Measurements from ENCODE around the gene RNF114.
"Not testable (repeated sequence)": the region's sequence is repeated elsewhere in the genome, so short reads cannot be mapped to it uniquely, and the experiment has no call there.

The RNF114 gene

DNA sequence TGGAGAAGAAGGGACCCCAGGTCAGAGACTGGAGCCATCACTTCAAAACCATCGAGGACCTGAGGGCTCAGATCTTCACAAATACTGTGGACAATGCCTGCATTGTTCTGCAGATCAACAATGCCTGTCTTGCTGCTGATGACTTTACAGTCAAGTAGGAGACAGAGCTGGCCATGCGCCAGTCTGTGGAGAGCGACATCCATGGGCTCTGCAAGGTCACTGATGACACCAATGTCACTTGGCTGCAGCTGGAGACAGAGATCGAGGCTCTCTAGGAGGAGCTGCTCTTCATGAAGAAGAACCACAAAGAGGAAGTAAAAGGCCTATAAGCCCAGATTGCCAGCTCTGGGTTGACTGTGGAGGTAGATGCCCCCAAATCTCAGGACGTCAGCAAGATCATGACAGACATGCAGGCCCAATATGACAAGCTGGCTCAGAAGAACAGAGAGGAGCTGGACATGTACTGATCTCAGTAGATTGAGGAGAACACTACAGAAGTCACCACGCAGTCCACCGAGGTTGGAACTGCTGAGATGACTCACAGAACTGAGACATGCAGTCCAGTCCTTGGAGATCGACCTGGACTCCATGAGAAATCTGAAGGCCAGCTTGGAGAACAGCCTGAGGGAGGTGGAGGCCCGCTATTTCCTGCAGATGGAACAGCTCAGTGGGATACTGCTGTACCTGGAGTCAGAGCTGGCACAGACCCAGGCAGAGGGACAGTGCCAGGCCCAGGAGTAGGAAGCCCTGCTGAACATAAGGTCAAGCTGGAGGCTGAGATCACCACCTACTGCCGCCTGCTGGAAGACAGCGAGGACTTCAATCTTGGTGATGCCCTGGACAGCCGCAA, 21.1 kb downstream of the RNF114 start:
- in situ Hi-C loops (cut with HindIII; ENCODE audit: low sequenced_read_pairs), result not testable (repeated sequence)

DNA sequence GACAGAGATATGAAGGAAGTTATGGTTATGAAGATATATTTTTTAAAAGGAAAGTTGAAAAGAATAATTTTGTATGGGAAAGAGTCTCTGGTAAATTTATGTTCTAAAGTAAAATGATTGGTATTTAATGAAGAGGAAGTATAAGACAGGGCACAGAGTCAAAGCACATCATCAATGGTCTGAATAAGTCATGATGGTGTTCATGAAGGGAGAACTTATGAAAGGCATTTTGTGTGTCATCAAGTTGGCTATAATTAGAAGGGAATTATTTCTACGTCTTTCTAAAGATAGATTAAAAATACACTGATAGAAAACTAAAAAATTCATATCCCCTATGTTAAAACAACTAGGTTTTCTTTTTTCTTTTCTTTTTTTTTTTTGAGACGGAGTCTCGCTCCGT, 25.2 kb downstream of the RNF114 start:
- in situ Hi-C loops (cut with HindIII; ENCODE audit: low sequenced_read_pairs), result no loop called here

DNA sequence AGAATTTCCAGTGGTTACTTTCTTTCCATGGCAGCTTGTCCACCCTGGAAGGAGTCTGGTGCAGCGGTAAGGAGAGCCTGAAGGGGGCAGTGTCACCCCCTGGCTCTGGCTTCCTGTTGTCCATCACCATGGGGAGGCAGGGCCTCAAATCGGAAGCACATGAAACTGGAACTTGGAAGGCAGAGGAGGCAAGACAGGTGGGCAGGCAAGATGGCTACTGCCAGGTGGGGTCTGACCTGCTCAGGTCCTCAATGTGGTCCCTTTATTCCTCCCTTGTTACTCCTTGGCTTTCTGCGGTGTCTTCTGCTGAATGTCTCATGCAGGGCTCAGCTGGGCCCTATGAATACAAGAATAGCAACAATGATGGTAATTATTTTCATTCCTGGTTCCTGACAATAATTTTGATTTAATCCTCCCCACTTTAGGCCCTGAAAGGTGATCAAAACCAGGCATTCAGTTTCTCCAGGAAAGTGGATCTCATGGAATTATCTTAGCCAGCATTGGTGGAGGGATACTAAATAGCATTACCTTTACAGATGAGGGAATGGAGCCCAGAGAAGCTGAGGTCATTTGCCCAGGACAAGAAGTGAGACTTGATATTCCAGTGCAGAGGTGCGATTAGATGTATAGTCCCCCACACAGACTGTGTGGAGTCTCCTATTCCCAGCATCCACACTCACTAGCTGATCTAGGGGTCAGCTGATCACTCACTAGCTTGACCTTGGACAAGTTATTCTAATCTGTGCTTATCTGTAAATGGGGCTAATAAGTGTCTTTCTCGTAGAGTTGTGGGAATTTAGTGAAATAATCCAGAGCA, 29.0 kb downstream of the RNF114 start:
- in situ Hi-C loops (cut with HindIII; ENCODE audit: low sequenced_read_pairs), result no loop called here

DNA sequence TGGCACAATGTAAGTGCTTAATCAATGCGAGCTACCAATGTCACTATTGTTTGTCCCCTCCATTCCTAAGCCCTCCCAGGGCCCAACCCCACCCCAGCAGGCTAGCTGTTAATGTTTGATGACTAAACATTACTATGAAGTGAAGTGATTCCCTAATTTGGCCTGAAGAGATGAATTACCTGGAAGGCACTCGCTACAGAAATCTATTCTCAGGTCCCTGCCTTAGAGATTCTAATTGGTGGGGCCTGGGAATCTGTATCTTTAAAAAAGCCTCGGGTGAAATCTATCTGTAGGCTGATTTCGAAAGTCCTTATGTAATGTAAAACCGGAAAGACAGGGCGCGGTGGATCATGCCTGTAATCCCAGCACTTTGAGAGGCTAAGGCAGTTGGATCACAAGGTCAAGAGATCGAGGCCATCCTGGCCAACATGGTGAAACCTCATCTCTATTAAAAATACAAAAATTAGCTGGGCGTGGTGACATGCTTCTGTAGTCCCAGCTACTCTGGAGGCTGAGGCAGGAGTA, 29.6 kb downstream of the RNF114 start:
- in situ Hi-C loops (cut with HindIII; ENCODE audit: low sequenced_read_pairs), result no loop called here

DNA sequence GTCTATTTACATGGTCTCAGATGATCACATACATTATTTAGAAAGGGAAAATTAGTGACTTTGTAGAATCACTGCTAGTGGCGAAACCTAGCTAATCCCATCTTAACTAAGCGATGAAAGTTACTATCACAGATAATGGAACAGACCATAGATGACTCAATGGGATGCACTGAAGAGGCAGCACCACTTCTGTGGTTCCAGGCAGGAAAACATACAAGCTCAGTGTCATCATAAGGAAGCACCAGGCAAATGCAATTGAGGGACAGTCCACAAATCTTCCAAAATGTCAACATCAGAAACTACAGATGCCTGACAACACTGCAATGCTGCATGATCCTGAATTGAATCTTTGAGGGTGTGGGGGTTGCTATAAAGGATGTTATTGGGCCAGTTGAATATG, 30.7 kb downstream of the RNF114 start:
- in situ Hi-C loops (cut with HindIII; ENCODE audit: low sequenced_read_pairs), result no loop called here

DNA sequence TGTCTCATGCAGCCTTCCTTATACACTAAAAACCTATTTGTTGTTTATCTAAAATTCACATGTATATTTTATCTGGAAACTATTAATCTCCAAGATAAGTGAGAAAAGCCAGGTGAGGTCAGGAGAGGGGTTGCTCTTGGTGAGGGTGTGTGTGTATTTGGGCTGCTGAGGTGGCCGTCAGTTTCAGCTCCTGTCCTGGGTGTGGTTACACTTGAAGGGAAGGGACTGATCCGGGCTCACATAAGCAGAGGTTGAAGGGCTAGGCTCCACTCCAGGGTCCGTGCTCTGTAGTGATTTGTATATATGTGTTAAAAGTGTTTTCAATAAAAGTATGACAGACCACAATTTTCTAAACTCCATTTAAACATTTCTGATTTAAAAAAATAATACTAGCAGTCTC, 33.0 kb downstream of the RNF114 start:
- in situ Hi-C loops (cut with HindIII; ENCODE audit: low sequenced_read_pairs), result no loop called here

DNA sequence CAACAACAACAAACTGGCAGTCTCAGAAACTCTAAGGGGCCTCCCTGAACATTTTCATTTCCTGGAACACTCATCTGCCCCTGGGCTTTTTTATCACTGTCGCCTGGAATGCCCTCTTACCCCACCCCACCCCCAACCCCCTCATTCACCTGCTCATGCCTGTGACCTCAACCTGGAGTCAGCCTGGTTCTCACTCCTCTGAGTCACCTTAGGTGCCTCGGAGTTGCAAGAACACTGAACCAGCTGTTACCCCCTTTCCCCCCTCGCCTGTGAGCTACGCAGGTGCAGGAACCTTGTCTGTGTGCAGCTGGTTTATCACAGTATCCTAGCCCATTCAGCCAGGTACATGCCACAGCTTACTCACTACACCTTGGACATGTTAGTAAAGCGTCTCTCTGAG, 33.7 kb downstream of the RNF114 start:
- in situ Hi-C loops (cut with HindIII; ENCODE audit: low sequenced_read_pairs), result no loop called here

DNA sequence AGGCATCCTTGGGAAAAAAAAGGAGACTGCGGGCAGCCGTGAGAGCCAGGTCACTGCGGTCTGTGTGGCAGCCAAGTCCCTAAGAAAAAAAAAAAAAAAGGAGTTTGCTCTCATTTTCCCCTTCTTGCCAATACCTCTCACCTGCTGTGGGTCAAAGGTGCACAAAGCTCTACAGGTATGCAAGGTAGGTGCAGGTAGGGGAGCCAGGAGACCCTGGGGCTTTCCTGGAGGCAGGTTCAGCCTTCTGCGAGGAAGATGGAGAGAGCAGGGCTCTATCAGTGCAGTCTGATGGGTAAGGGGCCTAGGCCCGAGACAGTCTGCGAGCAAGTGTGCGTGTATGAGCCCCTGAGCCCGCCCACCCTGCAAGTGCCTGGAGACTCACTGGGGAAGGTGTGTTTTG, 34.3 kb downstream of the RNF114 start:
- in situ Hi-C loops (cut with HindIII; ENCODE audit: low sequenced_read_pairs), result no loop called here

DNA sequence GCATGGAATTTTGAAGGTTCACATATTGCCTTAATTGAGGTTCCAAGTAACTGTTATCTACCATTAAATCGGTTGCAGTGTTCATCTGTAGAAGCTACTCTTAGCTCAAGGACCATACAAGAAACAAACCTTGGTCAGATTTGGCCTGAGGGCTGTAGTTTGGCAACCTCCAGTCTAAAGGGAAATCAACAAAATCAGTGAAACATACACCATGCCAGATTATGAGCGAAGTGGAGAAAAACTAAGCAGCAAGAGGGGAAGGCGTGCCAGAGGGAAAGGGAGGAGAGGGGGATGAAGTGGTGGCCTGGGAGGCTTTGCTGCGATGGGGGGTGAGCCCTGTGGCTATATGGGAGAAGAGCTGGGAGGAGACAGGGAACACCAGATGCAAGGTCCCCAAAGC, 37.8 kb downstream of the RNF114 start:
- in situ Hi-C loops (cut with HindIII; ENCODE audit: low sequenced_read_pairs), result no loop called here

DNA sequence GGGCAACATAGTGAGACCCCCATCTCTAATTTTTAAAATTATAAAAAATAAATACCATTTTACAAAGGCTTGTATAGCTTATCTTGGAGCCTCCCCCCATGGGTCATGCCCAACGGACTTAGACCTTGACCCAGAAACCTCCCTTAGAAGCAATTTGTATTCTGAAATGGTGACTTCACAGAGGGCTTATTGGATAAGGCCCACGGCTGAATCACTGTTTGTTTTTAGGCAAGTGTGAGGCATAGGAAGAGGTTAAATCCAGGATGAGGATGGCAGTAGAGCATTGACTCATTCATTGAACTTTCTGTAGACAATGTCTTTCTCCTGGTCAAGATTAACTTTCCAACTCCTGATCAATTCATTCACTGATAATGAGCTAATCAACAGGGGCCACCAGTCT, 40.3 kb downstream of the RNF114 start:
- in situ Hi-C loops (cut with HindIII; ENCODE audit: low sequenced_read_pairs), result no loop called here

DNA sequence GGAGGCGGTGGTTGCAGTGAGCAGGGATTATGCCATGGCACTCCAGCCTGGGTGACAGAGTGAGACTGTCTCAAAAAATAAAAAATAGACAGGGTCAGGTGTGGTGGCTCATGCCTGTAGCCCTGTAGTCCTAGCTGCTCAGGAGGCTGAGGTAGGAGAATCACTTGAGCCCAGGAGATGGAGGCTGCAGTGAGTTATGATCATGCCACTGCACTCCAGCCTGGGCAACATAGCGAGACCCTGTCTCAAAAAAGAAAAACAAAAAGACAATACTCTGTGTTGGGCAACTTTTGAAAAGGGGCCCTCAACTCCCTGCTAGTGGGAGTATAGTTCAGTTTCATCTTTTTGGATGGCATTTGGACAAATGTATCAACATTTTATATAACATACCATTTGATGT, 41.5 kb downstream of the RNF114 start:
- in situ Hi-C loops (cut with HindIII; ENCODE audit: low sequenced_read_pairs), result not testable (repeated sequence)

DNA sequence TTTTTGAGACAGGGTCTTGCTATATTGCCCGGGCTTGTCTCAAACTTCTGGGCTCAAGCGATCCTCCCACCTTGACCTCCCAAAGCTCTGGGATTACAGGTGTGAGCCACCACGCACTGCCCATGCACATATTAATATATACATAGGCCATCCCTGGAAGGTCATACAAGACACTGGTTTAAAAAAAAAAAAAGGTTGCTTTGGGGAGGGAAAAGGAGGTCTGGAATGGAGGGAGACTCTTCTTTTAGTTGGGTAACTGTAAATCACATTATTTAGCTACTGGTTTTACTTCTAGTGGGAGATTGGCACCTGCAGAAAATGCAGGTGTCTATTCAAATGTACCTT, 42.5 kb downstream of the RNF114 start:
- in situ Hi-C loops (cut with HindIII; ENCODE audit: low sequenced_read_pairs), result no loop called here

DNA sequence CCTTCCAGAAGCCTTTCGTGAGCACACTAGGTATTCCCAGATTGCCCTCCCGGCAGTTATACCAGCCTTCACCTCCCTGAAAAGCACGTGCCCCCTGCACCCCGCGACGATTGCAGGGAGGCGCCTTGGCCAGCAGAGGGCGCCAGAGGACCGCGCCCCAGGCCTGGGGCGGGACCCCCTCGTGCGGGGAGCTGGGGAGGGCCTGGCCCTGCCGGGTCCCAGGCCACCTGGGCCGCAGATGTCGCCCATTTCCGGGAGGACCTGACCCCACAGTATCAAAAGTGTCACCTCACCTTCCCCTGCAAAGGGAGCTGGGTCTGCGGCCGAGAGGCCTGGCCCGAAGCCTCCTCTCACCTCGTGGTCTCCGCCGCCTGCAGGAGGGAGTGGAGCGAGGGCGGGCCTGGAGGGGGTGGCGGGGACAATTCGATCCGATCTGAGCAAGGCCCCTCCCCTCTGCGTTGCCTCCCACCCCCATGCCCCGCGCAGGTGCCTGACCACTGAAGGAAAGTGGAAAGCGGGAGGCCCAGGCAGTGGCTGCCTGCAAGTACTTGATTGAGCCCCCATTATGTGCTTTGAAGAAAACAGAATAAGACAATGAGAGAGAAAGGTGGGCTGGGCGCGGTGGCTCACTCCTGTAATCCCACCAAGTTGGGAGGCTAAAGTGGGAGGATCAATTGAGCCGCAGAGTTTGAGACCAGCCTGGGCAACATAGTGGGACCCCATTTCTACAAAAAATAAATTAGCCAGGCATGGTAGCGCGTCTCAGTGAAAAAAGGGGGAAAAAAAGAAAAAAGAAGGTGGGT, 43.0 kb downstream of the RNF114 start:
- in situ Hi-C loops (cut with HindIII; ENCODE audit: low sequenced_read_pairs), result no loop called here

DNA sequence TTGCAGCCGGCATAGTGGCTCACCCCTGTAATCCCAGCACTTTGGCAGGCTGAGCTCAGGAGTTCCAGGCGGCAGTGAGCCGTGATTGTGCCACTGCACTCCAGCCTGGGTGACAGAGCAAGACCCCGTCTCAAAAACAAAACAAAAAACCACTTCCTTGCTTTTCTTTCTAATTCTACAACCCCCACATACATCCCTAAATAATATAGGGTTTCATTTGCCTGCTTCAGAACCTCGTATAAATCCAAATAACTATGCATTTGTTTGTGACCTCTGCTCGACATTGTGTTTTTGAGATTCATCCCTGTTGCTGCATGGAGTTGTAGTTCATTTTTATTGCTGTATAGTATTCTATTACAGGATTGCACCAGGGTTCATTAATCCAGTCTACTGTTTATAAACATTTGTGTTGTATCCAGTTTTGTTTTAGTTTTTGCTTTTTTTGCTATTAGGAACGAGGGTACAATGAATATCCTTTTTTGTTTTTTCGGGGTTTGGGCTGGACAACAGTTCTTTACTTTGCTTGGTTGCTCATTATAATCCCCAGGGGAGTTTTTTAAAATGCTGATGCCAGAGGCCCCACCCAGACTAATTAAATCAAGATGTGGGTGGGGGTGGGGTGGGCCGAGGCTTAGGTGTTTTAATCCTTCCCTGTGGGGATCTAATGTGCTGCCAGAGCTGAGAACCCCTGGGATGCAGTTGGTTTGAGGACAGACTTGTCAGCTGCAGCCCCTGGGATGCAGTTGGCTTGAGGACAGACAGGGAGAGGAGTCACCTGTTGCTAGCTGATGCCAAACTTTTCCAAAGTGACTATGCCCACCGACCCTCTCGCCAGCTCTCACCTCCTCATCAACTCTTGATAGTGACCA, 44.2 kb downstream of the RNF114 start:
- in situ Hi-C loops (cut with HindIII; ENCODE audit: low sequenced_read_pairs), result loop anchor here (10.0 kb wide), 1 partner anchor 94 kb away; no protein-coding TSS in a partner anchor

DNA sequence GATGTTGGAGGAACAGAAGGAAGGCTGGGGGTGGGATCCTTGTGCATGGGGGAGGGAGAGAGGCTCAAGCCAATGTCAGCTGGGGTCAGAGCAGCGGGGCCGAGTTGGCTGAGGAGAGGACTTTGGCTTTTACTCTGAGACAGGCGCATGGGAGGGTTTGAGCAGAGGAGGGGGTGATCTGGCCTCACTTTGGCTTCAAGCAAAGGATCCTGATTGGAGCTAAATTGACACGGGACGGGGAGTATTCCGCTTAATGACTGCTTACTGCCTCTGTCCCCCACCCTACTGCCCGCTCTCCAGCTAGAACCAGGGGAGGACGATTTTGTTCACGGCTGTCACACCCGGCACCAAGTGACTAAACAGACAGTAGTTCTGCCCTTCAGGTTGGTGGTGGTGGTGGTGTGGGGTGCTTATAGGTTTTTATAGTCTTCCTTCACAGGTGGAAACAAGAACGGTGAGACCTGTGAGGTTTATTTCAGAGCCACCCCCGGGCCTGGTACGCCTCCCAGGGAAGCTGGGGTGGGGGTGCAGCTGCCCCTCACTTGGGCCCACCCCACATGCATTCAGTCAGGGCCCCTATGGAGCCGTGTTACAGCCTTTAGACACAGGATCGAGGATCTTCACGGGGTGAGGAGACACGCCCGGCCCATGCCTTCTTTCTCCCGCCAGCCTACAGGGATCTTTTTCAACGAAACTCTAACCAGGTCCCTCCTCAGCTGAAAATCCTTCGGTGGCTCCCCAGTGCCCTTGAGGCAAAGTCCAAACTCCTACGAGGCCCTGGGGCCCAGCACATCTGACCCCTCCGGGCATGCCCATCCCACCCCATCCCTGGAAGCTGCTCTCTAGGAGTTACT, 45.2 kb downstream of the RNF114 start:
- in situ Hi-C loops (cut with HindIII; ENCODE audit: low sequenced_read_pairs), result loop anchor here (10.0 kb wide), 1 partner anchor 93 kb away; no protein-coding TSS in a partner anchor

DNA sequence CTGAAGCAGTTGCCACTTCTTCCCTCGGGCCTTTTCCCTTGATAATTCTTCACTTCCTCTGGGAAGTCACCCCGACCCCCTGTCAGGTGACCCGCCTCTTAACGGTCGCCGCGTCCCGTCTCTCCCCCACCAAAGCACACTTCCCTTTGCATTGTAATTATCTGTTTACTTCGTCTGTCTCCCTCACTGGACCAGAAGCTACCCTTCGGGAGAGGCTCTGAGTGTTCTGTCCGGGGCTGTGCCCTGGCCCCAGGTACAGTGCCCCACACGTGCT, 45.8 kb downstream of the RNF114 start:
- in situ Hi-C loops (cut with HindIII; ENCODE audit: low sequenced_read_pairs), result loop anchor here (10.0 kb wide), 1 partner anchor 93 kb away; no protein-coding TSS in a partner anchor

DNA sequence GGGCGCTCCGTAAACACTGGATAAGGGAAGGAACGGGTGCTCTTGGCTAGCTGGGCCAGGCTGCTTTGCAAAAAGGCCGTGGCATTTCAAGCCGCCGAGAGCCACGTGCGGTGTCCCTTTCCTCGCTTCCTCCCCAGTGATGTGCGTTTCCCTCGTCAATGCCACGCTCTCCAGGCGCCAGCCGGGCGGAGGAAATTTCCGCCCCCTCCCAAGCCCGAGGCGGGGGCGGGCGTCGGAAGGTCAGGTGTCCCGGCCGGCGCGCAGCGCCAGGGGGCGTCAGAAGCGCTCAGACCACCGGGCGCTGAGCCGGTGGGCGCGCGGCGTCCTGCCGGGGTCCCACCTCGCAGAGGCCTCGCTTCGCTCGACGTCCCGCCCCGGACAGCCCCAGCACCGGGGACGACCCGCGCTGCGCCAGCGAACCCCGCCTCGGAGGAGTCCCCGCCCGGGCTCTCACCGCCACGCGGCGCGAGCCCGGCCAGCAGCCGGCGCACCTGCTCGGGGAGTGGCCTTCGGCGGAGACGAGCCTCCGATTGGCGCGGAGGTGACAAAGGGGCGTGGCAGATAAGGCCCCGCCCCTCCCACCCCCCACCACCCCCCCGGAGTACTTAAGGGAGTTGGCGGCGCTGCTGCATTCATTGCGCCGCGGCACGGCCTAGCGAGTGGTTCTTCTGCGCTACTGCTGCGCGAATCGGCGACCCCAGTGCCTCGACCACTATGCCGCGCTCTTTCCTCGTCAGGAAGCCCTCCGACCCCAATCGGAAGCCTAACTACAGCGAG, 46.3 kb downstream of the RNF114 start, which contains the start of gene SNAI1:
SNAI1 (plus strand) TSS at position 635 of the 777 bp plus-strand sequence; CDS start at position 715, 80 bp downstream.
- in situ Hi-C loops (cut with HindIII; ENCODE audit: low sequenced_read_pairs), result loop anchor here (10.0 kb wide), 1 partner anchor 92 kb away; no protein-coding TSS in a partner anchor

DNA sequence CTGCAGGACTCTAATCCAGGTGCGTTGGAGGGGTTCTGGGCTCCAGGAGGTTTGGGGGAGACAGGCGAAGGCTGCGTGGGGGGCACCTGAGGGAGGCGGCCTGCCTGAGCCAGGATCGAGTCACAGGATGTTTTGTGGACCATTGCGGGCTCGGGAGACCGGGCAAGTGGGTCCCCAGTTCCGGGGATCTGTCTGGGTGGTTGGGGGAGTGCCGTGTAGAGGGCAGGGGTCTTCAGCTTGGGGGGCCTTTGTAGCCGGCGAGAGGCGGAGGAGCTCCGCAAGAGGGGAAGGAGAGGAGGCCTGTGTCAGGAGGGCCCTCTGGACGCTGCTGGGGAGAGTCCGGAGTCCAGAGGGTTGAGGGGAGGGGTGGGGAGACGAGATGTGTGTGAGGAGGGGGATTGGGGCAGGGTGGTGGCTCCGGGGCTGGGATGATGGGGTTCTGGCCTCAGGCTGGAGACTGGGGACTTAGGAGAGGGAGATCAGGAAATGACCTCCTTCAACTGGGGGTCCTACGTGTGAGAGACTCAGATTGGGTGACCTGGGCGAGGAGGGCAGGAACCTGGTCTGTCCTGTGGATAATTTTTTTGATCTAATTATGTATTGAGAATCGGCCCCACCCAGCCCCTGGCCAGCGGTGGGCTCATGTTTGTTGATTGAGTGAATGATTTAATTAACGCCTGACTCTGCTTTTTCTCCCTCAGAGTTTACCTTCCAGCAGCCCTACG, 47.1 kb downstream of the RNF114 start:
- in situ Hi-C loops (cut with HindIII; ENCODE audit: low sequenced_read_pairs), result loop anchor here (10.0 kb wide), 1 partner anchor 92 kb away; no protein-coding TSS in a partner anchor
